ENCODE measurements around the gene DEPP1.

DEPP1 gene

DNA sequence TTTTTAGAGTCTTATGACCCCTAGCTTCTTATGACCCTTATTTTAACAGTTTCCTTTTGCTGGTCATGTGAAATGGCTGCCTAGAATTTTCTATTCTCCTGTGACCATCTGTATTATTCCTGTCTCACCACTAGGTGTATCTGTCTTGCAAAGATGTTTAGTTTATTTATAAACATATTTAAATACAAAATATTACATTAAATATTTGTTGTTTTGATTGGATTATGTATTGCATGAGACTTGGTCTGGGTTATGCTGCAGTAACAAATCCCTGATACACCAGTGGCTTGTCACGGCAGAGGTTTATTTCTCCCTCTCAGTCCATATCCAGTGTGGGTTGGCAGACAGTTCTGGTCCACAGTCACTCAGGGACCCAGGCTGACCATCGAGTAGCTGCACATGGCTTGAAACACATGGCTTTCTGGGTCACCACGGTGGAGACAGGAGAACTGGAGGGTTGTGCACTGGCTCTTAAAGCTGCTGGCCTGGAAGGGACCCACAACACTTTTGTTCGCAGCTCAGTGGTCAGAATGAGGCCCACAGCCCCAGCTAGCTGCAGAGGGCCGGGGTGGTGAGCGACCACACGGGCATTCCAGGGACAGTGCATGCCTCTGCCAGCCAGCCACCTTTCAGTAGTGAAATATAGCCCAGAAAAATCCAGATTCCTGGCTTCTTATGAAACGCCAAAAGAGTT is 11.6 kb downstream of the DEPP1 start:
- no peak for DNase-seq (ENCODE audit: low read depth)

DNA sequence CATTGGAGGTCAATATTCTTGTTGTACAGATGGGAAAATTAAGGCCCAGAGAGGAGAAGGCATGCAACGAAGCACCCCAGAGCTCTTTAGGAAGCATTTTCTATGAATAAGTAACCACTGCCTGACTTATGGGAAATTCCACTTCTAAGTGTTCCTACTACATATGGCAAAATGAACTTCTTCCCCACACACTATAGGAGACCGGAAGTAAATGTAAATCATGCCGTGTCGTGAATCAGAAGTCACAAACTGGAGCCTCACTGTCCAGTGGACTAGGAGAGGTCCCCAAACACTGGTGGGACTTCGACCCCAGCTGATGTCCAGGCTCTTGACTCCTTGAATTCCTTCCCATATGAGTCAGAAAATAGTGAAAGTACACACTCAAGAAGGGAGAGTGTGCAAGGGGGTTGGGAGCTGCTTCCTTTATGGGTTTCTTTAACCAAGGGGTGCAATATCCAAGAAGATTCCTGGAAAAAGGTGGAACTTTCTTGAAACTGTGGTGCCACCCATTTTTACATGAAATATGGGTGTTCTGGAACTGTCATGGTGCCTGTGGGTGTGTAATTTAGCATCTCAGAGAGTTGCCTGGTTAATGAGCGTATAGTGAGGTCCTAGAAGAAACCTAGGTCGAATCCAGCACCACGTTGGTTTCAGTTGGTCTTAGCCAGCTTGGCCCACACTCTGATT is 12.3 kb downstream of the DEPP1 start:
- no peak for DNase-seq (ENCODE audit: low read depth)

DNA sequence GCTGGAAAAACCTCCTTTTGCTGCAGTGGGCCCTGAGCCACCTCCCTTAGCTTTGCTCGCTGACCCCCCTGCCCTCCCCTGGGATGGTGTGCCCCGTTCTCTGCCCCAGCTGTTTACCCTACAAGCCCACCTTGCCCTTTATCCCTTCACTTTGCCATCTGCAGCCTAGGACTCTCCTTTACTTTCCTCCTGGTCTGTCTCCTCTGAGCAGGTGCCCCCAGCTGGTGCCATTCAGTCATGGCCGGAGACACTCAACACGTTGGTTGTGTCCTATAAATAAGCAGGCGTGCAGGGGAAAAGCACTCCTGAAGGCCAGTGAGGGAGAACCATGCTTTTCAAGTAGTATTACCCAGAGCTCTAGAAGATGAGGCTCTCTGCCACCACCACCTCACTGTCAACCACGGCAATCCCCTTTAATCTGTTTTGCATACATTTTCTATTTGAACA is 12.9 kb downstream of the DEPP1 start:
- no peak for DNase-seq (ENCODE audit: low read depth)

- DNase-seq (ENCODE audit: low read depth) = no peak
These were observed 13.5 kb downstream of the DEPP1 start for GRCh38 chr10:44965104-44965503.

DNA sequence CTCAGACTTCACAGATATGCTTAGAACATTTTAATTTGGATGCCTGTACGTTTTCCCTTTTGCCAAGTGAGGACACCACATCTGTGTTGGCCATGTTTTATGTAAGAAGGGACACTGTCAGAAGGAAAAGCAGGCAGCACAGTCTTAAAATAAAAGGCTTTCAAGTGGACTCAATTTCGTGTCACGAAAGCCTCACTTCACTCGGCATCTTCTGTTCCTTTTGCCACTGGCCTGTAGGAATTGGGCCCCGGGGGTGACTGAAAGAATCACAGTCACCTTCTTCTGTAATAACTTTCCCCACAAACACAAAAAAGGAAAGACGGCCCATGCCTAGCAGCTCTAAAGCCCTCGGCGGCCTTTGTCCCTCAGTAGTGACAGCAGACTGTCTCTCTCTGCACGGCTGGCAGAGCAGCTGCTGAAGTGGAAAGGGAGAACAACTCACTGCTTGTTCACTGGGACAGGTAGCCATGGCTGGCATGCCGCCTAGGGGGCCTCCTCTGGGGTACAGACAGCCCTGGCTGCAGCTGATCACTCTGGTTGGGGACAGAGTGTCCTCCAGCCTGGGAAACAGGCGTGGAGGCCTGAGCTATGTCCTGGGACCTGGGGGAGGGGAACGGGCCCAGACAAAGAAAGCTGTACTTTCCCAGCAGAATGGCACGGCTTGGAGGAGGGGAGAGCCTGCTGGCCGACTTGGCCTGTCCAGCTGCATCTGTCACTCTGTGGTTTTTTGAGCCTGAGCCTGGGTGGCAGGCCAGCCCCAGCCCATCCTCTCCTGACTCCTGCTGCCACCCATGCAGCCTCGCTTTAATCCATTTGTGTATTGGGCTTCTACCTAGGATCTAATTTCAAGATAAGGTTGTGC is 14.6 kb downstream of the DEPP1 start:
- no peak for DNase-seq (ENCODE audit: low read depth)

DNA sequence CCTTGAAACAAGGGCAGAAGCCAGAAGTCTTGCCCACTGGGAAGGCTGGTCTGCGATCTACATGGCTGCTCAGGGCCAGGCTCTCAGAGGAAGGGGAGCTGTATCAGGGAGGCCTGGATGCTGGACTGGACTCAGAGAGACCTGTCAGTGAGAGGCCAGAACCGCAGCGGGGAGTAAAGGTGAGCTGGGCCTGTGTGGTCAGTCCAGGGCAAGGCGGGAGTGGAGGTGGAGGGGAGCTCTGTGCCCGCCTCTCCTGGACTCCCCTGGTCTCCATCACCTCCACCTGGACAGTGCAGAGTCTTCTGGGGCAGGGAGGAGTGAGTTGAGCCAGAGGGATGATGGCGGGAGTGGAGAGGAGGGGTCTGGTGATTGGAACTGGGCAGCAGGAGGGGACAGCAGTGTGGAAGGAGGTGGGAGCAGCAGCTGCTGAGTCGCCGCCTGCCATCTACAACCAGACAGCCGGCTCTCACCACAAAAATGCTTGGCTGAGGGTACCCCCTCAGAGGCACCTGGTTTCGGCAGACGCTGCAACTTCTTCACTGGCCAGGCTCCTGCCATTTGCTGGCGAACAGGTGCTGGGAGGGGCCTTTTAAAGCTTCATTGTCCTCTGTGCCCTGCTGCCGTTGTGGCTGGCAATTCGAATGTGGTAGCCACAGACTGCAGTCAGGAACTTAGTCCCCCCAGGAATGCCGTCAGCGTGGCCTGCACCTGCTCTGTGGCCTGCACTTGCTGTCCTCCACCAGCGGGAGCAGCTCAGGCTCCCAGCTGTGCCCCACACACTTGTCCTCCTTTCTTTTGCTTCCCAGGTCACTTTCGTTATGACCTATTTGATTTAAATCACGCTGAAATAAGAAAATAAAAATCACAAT is 15.5 kb downstream of the DEPP1 start:
- DNase-seq (ENCODE audit: low read depth) = no peak

DNA sequence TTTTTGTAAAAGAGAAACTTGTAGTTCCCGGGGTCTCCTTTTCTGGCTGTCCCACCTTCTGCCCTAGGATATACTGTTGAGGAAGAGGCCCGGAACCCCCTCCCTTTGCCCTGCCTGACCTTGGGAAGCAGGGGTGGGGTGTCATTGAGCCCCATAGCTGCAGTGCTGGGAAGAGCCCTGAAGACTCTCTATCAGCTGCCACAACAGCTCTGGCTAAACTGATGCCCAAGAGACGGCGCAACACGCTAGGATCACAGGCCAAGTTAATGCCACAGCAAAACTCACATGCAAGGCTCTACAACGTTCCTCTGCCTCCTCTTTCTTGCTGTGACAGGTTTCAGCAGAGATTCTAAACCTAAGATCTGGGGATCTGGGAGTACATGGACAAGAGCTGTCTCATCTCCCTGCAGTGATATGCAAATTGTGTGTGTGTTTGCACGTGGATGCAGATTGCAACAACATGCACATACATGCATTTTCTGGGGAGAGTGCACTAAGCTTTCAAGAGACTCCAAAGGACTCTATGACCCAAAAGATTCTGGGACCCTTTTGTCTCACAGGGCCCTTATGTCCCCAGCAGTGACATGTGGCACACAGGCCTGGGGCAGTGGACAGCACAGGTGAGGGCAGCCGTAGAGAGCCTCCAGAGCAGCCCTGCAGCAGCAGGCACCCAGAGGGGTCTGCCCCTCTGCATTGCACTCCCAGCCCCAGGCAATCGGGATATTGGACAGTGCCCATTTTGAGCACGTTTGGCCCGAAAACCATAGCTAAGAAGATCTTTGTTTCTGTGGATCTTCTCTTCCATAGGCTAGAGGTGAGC is 16.5 kb downstream of the DEPP1 start:
- no peak for DNase-seq (ENCODE audit: low read depth)

DNA sequence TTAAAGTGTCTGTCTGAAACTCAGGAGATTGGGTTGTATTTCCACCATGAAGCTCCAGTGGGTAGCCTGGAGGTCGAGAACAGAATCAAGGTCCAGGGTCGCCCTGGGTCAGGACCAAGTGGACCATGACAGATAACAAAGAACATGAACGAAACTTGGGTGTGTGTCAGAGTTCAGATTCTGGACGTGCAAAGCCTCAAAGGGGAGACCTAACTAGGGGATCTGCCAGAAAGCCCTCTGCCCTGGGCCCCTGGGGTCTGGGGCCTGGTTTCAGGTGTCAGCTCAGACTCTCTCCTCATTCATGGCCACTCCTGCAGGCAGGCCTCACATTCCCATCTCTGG is 17.4 kb downstream of the DEPP1 start:
- no peak for DNase-seq (ENCODE audit: low read depth)

GRCh38 chr10:44960482-44961229 is 18.0 kb downstream of the DEPP1 start:
- no peak for DNase-seq (ENCODE audit: low read depth)

DNA sequence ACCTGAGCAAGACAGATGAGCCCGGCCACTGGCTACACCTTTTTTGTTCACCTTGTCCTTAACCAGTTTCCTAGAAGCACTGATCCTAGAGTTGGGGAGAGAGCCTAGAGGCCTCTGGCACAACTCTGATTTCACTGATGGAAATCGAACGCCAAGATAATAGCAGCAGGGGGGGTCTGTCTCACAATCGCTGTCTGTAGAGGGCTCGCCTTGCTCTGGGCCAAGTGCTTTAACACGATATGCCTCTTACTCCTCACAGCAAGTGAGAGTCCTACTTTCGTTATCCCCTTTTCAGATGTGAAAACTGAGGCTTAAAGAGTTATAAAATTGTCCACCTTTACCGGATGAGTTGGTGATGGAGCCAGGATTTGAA is 18.5 kb downstream of the DEPP1 start:
- DNase-seq (ENCODE audit: low read depth) = no peak

DNA sequence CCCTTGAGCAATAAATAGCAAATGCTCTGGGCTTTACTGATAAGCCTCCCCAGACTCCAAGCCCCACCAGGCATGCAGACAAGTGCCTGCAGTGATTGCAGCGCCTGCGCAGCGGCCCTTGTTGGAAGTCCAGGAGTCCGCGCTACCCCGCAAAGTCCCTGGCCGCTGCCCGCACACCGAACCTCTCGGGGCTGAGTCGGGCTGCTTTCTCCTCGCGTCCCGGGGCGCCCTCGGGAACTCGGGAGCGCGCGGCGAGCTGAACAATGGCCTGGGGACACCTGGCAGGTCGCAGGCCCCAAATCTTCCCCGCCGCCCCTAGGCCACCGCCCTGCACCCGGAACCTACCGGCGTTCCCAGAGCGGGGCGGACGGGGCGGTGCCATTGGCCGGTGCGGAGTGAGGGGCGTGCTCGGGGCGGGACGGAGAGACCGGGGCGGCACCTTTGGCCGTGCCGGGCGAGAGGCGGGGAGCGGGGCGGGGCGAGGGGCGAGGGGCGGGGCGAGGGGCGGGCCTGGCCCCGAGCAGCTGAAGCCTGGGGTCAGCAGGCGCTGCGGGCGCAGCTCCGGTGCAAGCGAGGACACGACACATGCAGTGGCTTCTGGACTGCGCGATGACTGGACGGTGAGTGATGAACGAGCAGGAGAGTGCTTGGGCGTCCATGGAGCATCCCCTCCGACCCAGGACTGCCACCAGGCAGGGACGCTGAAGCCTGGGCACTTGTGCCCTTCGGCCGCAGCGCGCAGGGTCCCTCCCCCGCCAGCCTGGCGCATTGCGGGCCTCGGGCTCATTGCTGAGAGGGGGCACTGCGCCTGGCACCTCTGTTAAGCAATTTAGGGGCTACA is 19.1 kb downstream of the DEPP1 start, which contains the start of gene RASSF4:
Gene RASSF4, plus strand, starts transcription at position 556 of the 841 bp plus-strand sequence. CDS start 10,401 bp downstream, outside the sequence.
- DNase-seq (ENCODE audit: low read depth) = peak; percentile 43

DNA sequence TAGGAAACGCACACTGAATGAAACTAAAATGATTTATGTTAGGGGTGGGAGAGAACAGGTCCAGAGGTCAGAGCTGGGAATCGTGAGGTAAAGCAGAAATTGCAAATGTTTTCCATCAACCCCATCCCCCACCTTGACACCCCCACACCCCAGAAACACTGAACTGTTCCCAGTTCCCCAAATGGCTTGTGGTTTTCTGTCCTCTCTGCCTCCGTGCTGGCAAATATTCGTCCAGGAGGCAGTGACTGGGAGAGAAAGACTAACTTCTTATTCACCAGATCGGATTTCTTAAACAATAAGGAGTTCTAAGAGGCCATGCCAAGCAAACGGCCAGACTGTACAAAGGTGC is 19.7 kb downstream of the DEPP1 start:
- DNase-seq (ENCODE audit: low read depth) = no peak

DNA sequence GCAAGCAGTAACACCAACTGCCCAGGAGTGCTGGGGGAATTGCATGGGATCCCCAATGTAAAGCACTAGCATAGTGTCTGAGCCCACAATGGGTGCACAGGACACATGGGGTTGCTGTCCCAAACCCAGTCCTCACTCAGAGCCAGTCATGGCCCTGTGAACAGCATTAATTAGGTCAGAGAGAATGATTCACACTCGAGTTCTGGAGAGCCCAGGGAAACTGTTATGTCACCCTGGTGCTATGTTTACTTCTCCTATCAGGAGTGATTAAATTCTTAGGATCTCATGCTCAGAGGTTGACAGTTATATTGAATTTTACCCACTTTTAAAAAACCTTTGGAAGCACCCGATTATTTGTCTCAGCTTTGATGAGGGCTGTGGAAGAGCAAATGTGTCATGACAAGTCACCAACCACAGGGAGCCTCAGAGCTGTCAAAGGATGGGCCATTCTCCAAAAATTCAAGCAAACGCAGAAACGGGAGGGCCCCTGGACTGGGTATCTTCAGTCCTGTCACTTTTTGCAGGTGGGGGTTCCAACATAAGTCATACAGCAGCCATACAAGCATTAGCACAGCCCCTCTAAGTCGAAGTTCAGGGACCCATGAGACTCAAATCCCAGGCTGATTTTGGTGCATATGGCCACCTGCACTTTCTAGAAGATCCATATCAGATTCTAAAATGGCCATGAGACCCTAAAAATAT is 20.3 kb downstream of the DEPP1 start:
- no peak for DNase-seq (ENCODE audit: low read depth)

- no peak for DNase-seq (ENCODE audit: low read depth)
These were observed 21.6 kb downstream of the DEPP1 start for GRCh38 chr10:44956717-44957706.

DNA sequence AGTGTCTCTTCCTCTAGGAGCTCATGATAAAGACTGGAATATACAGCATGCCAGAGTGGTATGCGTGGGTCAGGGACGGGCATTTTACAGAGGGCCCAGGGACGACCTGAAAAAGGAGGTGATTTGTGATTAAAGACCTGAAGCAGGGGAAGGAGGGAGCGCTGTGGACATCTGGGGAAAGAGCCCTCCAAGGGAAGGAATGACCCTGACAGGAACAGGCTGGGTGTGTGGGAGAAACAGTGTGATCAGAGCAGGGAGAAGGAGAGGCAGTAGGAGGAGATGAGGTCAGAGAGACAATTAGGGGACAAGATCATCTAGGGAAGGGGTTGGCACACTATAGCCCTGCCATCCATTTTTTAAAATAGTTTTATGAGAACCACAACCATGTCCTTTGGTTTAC is 22.4 kb downstream of the DEPP1 start:
- no peak for DNase-seq (ENCODE audit: low read depth)

- no peak for DNase-seq (ENCODE audit: low read depth)
These were observed 23.1 kb downstream of the DEPP1 start for GRCh38 chr10:44955413-44956070.

DNA sequence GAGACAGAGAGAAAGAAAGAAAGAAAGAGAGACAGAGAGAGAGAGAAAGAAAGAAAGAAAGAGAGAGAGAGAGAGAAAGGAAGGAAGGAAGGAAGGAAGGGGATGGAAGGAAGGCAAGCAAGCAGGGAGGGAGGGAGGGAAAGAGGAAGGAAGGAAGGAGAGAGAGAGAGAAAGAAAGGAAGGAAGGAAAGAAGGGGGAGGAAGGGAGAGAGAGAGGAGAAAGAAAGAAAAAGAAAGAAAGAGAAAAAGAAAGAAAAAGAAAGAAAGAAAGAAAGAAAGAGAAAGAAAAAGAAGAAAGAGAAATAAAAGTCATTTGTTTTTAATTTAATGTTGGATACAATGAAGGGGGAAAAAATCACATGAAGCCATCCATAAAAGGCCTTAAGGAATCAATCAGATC is 23.6 kb downstream of the DEPP1 start:
- DNase-seq (ENCODE audit: low read depth) = no peak

Data from fibroblast of the conjunctiva (primary cell).